H1 (cell line): ENCODE results near the gene ARL6IP6. TPM values are rescaled to one million over a fixed set of nuclear protein-coding genes. Genes with fewer than 3 reads are reported as not detected.

Experiments
- CTCF ChIA-PET: fragments of 300-600 bp; sonication (Branson Sonifier 250); formaldehyde crosslinking; loops from one replicate; lab custom pipeline; 2021; ENCODE audit not compliant: partially characterized antibody; lab: Charles Lee
- POLR2A ChIA-PET: fragments of 300-600 bp; sonication (Branson Sonifier 250); formaldehyde crosslinking; loops from one replicate; lab custom pipeline; 2021; ENCODE audit warnings: inconsistent platforms; ENCODE audit not compliant: partially characterized antibody; lab: Charles Lee
- DNase-seq, 2 experiments: peaks; one replicate each; pipeline versions ENCODE4 v3.0.0 to v3.0.0-alpha.2; 2010 to 2022; ENCODE audit warnings: low spot score in 2 of 2, low read depth in 1 of 2, mixed read lengths in 1 of 2
- FAIRE-seq: peaks from 2 replicates; lab custom pipeline; 2011; peaks lifted over from hg19 to GRCh38; lab: Jason Lieb, UNC
- H2AFZ ChIP-seq: 2 replicates; pipeline ENCODE4 v1.8.1; 2012; ENCODE audit warnings: low read length, inconsistent platforms
- H2AK5ac ChIP-seq: 2 replicates; pipeline ENCODE4 v1.6.1; 2013; ENCODE audit warnings: low read depth, low read length
- H2BK120ac ChIP-seq: replicated peaks from 2 replicates; pipeline ENCODE3; 2013; ENCODE audit warnings: low read depth, low read length, inconsistent platforms
- H2BK12ac ChIP-seq: 2 replicates; pipeline ENCODE4 v1.6.1; 2013; ENCODE audit warnings: low read depth, low read length
- H2BK15ac ChIP-seq: 2 replicates; pipeline ENCODE4 v1.6.1; 2013; ENCODE audit warnings: low read length
- H2BK20ac ChIP-seq: 2 replicates; pipeline ENCODE4 v1.6.1; 2013; ENCODE audit warnings: low read length
- H2BK5ac ChIP-seq: 2 replicates; pipeline ENCODE4 v1.6.1; 2013; ENCODE audit warnings: low read depth, low read length
- H3K14ac ChIP-seq: 2 replicates; pipeline ENCODE4 v1.6.1; 2013; ENCODE audit warnings: inconsistent platforms; ENCODE audit not compliant: insufficient read length
- H3K18ac ChIP-seq: 2 replicates; pipeline ENCODE4 v1.6.1; 2013; ENCODE audit warnings: low read length; ENCODE audit errors: extremely low read depth
- H3K23ac ChIP-seq: 2 replicates; pipeline ENCODE4 v1.6.1; 2013; ENCODE audit warnings: inconsistent platforms; ENCODE audit not compliant: insufficient read length
- H3K23me2 ChIP-seq: 2 replicates; pipeline ENCODE4 v1.6.1; 2013; ENCODE audit warnings: low read depth, low read length
- H3K27ac ChIP-seq: 2 replicates; pipeline ENCODE4 v1.6.1; 2011; ENCODE audit warnings: low read depth, low read length, inconsistent platforms
- H3K27me3 ChIP-seq, 4 experiments: replicated peaks in 1 of 4; 1 replicate in 1 of 4; 2 replicates in 3 of 4; pipeline versions ENCODE4 v1.6.1 to v1.8.1; 2011 to 2013; ENCODE audit warnings: low read length in 3 of 4, mild to moderate bottlenecking in 3 of 4, inconsistent platforms in 2 of 4, mixed read lengths in 2 of 4, moderate library complexity in 1 of 4; ENCODE audit not compliant: control insufficient read depth in 3 of 4, insufficient read depth in 3 of 4; ENCODE audit errors: extremely low read depth in 1 of 4
- H3K36me3 ChIP-seq, 4 experiments: 2 replicates each; pipeline versions ENCODE4 v1.6.1 to v1.8.1; 2011 to 2013; ENCODE audit warnings: mild to moderate bottlenecking in 4 of 4, low read length in 3 of 4, moderate library complexity in 2 of 4, control low read depth in 1 of 4, inconsistent platforms in 1 of 4; ENCODE audit not compliant: insufficient read depth in 4 of 4, control insufficient read depth in 2 of 4
- H3K4ac ChIP-seq: replicated peaks from 2 replicates; pipeline ENCODE3; 2013; ENCODE audit warnings: low read length, low read depth, mixed read lengths, inconsistent platforms; ENCODE audit not compliant: insufficient read length
- H3K4me1 ChIP-seq, 4 experiments: replicated peaks in 1 of 4; 1 replicate in 1 of 4; 2 replicates in 3 of 4; pipeline versions ENCODE4 v1.6.1 to v1.8.1; 2011 to 2013; ENCODE audit warnings: low read length in 3 of 4, inconsistent platforms in 2 of 4, mixed read lengths in 1 of 4; ENCODE audit not compliant: insufficient read depth in 4 of 4, control insufficient read depth in 3 of 4
- H3K4me2 ChIP-seq, 2 experiments: 2 replicates each; pipeline versions ENCODE4 v1.6.1 to v1.8.1; 2011 to 2013; ENCODE audit warnings: low read depth in 2 of 2, low read length in 2 of 2, control low read depth in 1 of 2, inconsistent platforms in 1 of 2, mild to moderate bottlenecking in 1 of 2; ENCODE audit not compliant: insufficient read depth in 1 of 2
- H3K4me3 ChIP-seq, 4 experiments: fragments of 200-600, 300-600 bp in 1 of 4; sonication (generic), shearing (Covaris generic), sonication (Bioruptor Twin) in 1 of 4; 2 replicates each; pipeline versions ENCODE4 v1.5.1 to v1.8.1; 2011 to 2016; ENCODE audit warnings: low read length in 4 of 4, low read depth in 3 of 4, control low read depth in 2 of 4, inconsistent platforms in 2 of 4, mild to moderate bottlenecking in 2 of 4, mixed read lengths in 1 of 4, moderate library complexity in 1 of 4; ENCODE audit not compliant: insufficient read depth in 2 of 4; ENCODE audit errors: extremely low read depth in 1 of 4
- H3K56ac ChIP-seq: replicated peaks from 2 replicates; pipeline ENCODE3; 2013; ENCODE audit warnings: low read depth, mild to moderate bottlenecking, mixed read lengths, low read length, inconsistent platforms; ENCODE audit not compliant: insufficient read length
- H3K79me1 ChIP-seq: 2 replicates; pipeline ENCODE4 v1.6.1; 2013; ENCODE audit warnings: low read depth, low read length, control low read depth
- H3K79me2 ChIP-seq, 2 experiments: 2 replicates each; pipeline versions ENCODE4 v1.6.1 to v1.8.1; 2012 to 2013; ENCODE audit warnings: low read length in 2 of 2, mild to moderate bottlenecking in 2 of 2, inconsistent platforms in 1 of 2; ENCODE audit not compliant: insufficient read depth in 2 of 2, control insufficient read depth in 1 of 2
- H3K9ac ChIP-seq, 4 experiments: replicated peaks in 1 of 4; 1 replicate in 1 of 4; 2 replicates in 3 of 4; pipeline versions ENCODE4 v1.6.1 to v1.8.1; 2011 to 2013; ENCODE audit warnings: low read depth in 3 of 4, low read length in 3 of 4, control low read depth in 2 of 4, mild to moderate bottlenecking in 2 of 4, moderate library complexity in 2 of 4, inconsistent platforms in 1 of 4; ENCODE audit errors: extremely low read depth in 1 of 4
- H3K9me3 ChIP-seq, 2 experiments: 2 replicates each; pipeline versions ENCODE4 v1.6.1 to v1.8.1; 2012 to 2013; ENCODE audit warnings: mild to moderate bottlenecking in 2 of 2, moderate library complexity in 2 of 2, control low read depth in 1 of 2, inconsistent platforms in 1 of 2, low read depth in 1 of 2, low read length in 1 of 2, mixed read lengths in 1 of 2; ENCODE audit not compliant: insufficient read depth in 2 of 2
- H4K20me1 ChIP-seq, 2 experiments: replicated peaks in 1 of 2; 2 replicates each; pipeline versions ENCODE3 to v1.8.1; 2011 to 2013; ENCODE audit warnings: inconsistent platforms in 2 of 2, low read length in 2 of 2, mild to moderate bottlenecking in 1 of 2; ENCODE audit not compliant: insufficient read depth in 2 of 2, control insufficient read depth in 1 of 2
- H4K5ac ChIP-seq: 2 replicates; pipeline ENCODE4 v1.6.1; 2013; ENCODE audit warnings: low read length, low read depth, mixed read lengths, inconsistent platforms; ENCODE audit not compliant: insufficient read length
- H4K8ac ChIP-seq: 2 replicates; pipeline ENCODE4 v1.8.0; 2013; ENCODE audit warnings: mild to moderate bottlenecking, moderate library complexity, low read length, inconsistent platforms; ENCODE audit not compliant: insufficient read depth; ENCODE audit errors: extremely low read depth
- H4K91ac ChIP-seq: replicated peaks from 2 replicates; pipeline ENCODE3; 2013; ENCODE audit warnings: low read length, mixed read lengths, inconsistent platforms; ENCODE audit not compliant: insufficient read length
- CHD2 ChIP-seq: IDR thresholded peaks from 2 replicates; pipeline ENCODE4 v1.6.1; 2012; ENCODE audit warnings: low read length, improper control_type of control experiment
- GABPA ChIP-seq: IDR thresholded peaks from 2 replicates; pipeline ENCODE4 v1.6.1; 2011; ENCODE audit warnings: mild to moderate bottlenecking, low read length, moderate library complexity, borderline replicate concordance; ENCODE audit not compliant: insufficient read depth
- JUND ChIP-seq: IDR thresholded peaks from 2 replicates; pipeline ENCODE4 v1.6.1; 2011; ENCODE audit warnings: mild to moderate bottlenecking, improper control_type of control experiment, low read length
- KDM5A ChIP-seq: fragments of 200-600 bp; IDR thresholded peaks from 2 replicates; pipeline ENCODE4 v1.7.1; 2012; ENCODE audit warnings: mild to moderate bottlenecking, low read length, inconsistent platforms, mixed read lengths
- WGBS, 2 experiments: shearing (Covaris generic) in 1 of 2; methylation state at CpG; one replicate each; pipeline versions ENCODE4 v1.1.6 to v1.1.7; 2013 to 2015; ENCODE audit warnings: low lambda C conversion rate in 2 of 2, mixed read lengths in 2 of 2, inconsistent platforms in 1 of 2, low coverage in 1 of 2, missing lambda C conversion rate in 1 of 2; ENCODE audit not compliant: insufficient replicate concordance in 2 of 2, insufficient coverage in 1 of 2, insufficient read length in 1 of 2; ENCODE audit errors: extremely low coverage in 1 of 2, missing lambda C conversion rate in 1 of 2; 5-methylcytosine and 5-hydroxymethylcytosine counted together
- polyA plus RNA-seq, 7 experiments: library from polyadenylated mRNA; depleted of rRNA in 3 of 7; stranded (reverse) in 5 of 7; unstranded in 2 of 7; fragments of >200 nt in 5 of 7; fragments of 200-250 nt in 2 of 7; gene quantifications; 1 replicate in 5 of 7; 2 replicates in 1 of 7; 4 replicates in 1 of 7; pipeline versions ENCODE4 v1.2.1 to v1.2.3, GENCODE V29; 2011 to 2013; ENCODE audit warnings: missing spikeins in 2 of 7, mixed read lengths in 2 of 7
- total RNA-seq: library from RNA; stranded (reverse); fragmentation: NEBNext Ultra II Directional; extraction: Animal tissue kit (Norgen Biotek cat#: 25700); gene quantifications from 2 replicates; pipeline ENCODE4 v1.2.1, GENCODE V29; 2021

The ARL6IP6 gene
- total and polyA plus RNA-seq, 2 of the 8 experiments (the other 6 are each of a cell fraction or from before 2014, with no cell fraction given): 47.3 to 92.9 TPM

- Histone ChIP-seq H3K14ac (no peak overlapping the region), H2BK120ac (no peak overlapping the region), H3K18ac (no peak overlapping the region), H3K27ac (no peak overlapping the region), H2AK5ac (no peak overlapping the region), H3K9me3 (no peaks in the 10 kb centered on the region), H2BK5ac (no peak overlapping the region), H4K8ac (no peak overlapping the region), H3K27me3 (no peaks in the 10 kb centered on the region), H2BK12ac (no peak overlapping the region), H3K4me3 (no peak overlapping the region), H2BK20ac (no peak overlapping the region), H4K91ac (no peak overlapping the region), H3K9ac (no peak overlapping the region), H3K4me1 (no peaks in the 10 kb centered on the region)
- 87% methylated on average over 2 of the region's 2 CpGs; no CpG with 5 or more reads in 1 of the 2 experiments for WGBS, 2 experiments
- FAIRE-seq (no peak), DNase-seq (no peak)
- CTCF ChIA-PET: no interaction called here
- TF ChIP-seq GABPA: no peak
- no peak for TF ChIP-seq KDM5A
- TF ChIP-seq CHD2: no peak
- no peak for TF ChIP-seq JUND
- TF ChIP-seq, all 59 proteins: peak for 0
- Histone ChIP-seq H3K4ac (no peak overlapping the region), H3K23me2 (no peaks in the 10 kb centered on the region), H2BK15ac (no peak overlapping the region), H4K5ac (no peak overlapping the region), H2AFZ (no peak overlapping the region), H3K79me1 (no peaks in the 10 kb centered on the region; the same call in 1 of the 2 replicates), H3K36me3 (peaks cover 8 to 58% (median 22%) of the 10 kb centered on the region in 4 experiments; a peak in 7 of 8 replicates), H3K79me2 (peaks cover 25 to 100% of the 10 kb centered on the region in 2 experiments), H3K4me2 (no peak overlapping the region), H3K23ac (no peak overlapping the region), H4K20me1 (peaks cover 25 to 28% of the 10 kb centered on the region in 2 experiments), H3K56ac (no peak overlapping the region)
- POLR2A ChIA-PET: no interaction called here
Observed at GRCh38 chr2:152710713-152711112, 7.7 kb upstream of the ARL6IP6 start.
